Esophagus mucosa (tissue), 1 donor: ENCODE data around the gene CALU. TPM values are rescaled to one million over a fixed set of nuclear protein-coding genes. Genes with fewer than 3 reads are reported as not detected.

Experiments used
- ATAC-seq: fragments of 200-7000 bp; cut with Tn5 transposase; one replicate; pipeline ENCODE4 v1.9.1; 2020
- total RNA-seq: library from RNA; stranded (reverse); gene quantifications from one replicate; pipeline ENCODE4 v1.2.4, GENCODE V29; 2023
- donor health status: DM: yes; HTN: yes; CAD: no.

The CALU gene
- total RNA-seq, 1 donor from 2014 or later: 21.4 TPM

DNA sequence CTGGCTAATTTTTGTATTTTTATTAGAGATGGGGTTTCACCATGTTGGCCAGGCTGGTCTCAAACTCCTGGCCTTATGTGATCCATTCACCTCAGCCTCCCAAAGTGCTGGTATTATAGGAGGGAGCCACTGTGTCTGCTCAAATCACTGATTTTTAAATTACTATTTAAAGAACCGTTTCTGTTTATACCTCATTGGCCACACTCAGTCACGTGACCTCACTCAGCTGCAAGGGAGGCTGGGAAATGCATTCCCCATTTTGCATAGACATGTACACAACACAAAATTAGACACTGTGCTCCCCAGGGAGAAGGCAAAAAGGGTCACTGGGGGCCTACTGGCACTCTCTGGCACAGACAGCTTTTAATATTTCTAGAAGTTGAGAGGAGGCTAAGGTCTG lies 13.6 kb upstream of the CALU start:
- no peak for ATAC-seq

DNA sequence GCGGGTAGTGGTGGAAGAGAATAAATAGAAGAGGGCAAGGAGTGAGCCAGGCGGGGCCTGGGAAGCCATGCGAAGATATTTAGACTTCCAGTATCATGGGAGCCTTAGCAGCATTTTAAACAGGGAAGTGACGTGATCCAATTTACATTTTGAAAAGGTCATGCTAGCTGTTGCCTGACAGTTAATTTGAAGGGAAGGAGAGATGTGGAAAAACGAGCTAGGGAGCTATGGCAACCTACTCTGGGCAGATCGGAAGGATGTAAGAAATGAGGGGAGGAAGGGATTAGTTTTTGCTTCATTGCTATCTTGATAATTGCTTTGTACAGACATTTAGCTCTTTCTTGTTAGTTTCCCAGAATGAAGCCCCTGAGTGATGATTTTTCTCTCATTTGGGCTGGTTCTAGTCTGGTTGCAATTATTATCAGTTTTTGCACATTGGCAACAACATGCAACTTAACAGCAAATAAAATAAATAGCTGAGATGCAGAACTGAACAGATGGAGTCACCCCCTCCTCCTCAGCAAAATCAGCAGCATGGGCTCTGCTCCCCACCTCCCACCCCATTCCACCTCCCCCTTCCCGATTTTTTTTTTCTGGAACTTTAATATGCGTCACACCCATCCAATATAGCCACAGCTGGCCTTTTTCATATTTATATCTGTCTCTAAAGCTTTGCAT lies 13.0 kb upstream of the CALU start:
- ATAC-seq: no peak

DNA sequence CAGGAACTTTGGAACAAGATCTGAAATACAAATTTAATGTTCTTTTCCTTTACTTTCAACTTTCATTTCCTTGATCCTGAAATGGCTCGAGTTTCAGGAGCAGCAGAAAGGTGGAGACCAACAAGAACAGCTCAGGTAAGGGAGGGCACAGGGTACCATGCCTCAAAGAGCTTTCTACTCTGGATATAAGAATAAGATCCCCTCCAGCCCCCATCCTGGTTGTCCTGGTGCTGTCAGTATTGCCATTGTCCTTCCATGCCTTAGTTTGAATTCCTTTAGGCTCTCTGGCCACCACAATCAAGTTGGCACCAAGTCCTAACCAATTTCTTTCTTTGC lies 12.5 kb upstream of the CALU start:
- ATAC-seq: no peak

DNA sequence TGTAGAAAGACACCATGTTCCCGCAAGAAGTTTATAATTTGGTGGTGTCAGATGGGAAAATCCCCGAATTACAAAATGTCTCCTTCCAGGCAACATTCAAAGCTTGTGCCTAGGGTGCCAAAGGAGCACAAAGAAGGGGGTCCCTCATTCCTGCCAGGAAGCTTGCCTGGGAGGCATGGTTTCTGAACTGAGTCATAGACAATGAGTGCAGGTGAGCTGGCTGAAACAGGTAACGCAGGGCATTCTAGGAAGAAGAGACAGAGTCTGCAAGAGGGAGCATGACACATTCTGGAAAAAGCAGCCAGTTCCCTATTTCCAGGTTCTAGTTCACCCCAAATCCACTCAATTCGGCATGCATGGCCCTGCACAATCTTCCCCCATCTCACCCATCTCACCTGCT lies 11.9 kb upstream of the CALU start:
- peak; percentile 59 for ATAC-seq

DNA sequence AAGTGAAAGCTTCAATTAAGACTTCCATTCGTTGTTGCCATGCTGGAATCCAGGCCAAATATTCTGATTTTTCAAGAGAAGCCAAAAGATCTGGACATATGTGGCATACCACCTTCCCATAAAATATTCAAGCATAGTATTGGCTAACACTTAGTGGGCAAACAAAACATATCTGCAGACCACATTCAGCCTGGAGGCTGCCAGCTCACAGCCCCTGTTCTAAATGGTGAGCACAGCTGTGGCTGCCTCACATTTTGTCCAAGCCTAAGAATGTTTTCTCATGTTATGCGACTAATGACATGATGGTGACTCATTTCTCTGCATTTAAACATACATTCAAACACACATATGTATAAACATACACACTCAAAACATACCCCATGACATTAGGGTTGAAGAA lies 10.6 kb upstream of the CALU start:
- ATAC-seq: no peak

DNA sequence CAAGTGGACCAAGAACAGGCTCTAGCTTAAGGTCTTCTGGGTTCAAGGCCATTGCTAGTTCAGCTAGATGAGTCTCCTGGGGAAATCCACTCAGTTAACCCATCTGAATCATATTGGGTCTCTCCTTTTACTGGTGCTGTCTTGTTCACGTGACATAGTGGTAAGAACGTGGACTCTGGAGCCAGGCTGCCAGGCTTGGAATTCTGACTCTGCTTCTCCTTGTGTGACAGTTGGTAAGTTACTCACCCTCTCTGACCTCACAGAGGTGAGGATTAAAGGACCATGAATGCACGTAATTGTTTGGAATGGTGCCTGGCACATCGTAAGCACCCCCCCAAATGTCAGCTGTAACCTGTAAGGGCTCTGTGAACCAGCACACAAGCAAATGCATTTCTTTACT lies 9.7 kb upstream of the CALU start:
- ATAC-seq: no peak

DNA sequence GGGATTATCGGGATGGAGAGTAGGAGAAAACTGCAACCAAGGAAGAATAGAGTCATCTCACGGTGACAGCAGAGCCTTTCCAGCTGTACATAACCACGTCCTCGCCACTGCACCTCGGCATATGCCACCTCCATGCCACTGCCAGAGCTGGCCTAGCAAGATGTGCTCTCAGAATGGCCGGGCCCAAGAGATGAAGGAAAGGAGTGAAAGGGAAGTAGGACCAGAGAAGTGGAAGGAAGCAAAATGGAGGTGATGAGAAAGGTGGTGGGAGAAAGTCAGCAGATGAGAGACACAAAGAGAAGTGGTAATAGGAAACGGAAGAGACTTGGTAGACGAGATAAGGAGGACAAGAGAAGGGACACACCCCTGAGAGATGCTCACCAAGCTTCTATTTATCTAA lies 8.0 kb upstream of the CALU start:
- ATAC-seq: no peak

DNA sequence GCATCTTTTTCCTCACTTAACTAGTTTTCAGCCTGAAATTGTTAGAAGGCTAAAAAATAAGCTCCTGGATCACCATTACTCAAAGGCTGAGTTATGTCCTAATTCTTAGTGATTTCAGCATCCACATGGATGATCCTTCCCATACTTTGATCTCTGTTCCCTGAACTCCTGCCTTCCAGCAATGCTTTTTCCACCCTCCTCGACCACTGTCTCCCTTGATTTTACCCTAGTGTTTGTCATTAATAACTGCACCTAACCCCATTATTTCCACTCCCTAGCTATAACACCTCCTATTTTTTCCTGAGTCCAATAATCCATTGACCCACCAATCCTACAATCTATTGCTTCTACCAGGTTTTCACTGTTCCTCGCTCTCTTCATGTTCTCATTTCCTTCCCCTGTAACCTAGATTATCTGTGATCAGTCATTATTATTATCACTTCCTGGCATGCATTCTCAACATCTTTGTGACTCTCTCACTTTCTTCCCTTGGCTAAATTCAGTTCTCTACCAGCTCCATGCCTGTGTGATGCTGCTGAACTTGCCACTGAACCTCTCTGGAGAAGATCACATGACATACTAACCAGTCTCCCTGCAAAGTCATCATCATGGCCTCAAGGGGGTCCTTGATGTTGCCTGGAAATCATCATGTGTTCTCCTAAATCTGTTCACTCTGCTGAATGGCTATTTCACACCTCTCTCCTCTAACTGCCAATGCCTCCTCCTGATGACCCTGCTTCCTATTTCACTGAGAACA lies 6.5 kb upstream of the CALU start:
- ATAC-seq: no peak

DNA sequence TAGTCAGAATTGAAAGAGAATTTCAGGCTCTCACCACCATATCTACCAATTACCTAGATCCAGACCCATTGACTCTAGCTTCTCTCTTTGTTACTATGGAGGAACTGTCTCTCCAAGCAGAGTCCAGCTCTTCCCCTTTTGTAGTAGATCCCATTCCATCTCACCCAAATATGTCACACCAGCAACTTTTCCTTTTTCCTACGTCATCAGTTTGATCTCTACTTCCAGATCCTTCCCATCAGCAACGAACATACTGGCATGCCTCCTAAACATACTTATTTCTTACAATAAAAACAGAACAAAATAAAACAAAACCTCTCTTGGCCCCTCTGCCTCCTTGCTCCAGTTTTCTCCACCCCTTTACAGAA lies 5.9 kb upstream of the CALU start:
- no peak for ATAC-seq

DNA sequence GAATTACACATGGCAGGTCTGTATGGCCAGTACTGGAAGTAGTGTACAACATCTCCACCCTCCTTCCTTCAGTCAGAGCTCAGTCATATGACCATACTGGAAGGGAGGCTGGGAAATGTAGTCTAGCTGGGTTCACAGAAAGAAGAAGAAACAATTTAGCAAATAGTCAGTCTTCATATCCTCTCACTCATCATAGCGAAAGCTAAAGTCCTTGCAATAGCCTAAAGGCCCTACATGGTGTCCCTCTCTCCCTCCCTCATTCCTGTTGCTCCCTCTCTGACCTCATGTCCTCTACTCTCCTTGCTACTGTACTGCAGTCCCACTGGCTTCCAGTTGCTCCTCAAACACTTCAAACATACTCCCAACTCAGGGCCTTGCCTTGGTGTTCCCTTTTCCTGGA lies 4.3 kb upstream of the CALU start:
- no peak for ATAC-seq

DNA sequence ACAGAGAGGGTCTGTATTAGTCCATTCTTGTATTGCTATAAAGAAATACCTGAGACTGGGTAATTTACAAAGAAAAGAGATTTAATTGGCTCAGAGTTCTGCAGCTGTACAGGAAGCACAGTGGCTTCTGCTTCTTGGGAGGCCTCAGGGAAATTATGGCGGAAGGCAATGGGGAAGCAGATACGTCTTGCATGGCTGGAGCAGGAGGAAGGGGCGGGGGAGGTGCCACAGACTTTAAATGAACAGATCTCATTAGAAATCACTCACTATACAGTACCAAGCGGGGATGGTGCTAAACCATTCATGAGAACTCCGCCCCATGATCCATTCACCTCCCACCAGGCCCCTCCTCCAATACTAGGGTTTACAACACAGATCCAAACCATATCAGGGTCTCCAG lies 3.7 kb upstream of the CALU start:
- ATAC-seq: no peak

DNA sequence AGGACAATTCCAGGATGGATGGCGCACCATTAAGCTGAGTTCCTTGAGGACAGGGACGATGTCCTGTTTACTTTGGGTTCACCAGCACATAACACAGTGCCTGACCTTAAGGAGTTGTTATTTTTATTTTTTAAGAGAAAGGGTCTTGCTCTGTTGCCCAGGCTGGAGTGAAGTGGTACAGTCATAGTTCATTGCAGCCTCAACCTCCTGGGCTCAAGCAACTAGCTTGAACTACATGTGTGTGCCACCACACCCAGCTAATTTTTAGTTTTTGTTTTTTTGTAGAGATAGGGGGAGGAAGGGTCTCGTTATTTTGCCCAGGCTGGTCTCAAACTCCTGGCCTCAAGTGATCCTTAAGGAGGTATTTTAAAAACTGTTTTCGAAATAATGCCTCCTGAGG lies 1.7 kb upstream of the CALU start:
- ATAC-seq: no peak

DNA sequence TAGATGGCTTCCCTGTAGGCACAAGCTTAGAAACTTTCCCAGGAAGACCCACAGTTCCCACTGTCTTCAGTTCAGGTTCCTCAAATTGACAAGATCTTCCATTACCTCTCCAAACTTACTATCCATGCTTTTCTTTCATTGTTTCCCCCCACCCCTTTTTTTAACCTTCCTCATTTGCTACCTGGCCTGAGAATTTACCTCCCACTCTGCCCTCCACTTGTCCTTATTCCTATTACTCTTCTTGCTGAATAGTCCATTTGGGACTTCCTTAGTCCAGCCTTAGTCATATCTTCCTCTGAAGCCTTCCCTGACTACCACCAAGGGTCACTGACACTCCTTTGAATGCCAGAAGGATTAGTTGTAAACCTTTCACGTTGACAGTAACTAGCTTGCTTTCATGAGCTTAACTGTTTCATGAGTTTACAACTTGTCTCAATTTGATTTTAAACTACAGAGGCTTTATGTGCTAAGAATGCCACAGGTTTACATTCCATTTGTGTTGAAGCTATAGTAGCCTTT lies 1.2 kb upstream of the CALU start:
- ATAC-seq: no peak

DNA sequence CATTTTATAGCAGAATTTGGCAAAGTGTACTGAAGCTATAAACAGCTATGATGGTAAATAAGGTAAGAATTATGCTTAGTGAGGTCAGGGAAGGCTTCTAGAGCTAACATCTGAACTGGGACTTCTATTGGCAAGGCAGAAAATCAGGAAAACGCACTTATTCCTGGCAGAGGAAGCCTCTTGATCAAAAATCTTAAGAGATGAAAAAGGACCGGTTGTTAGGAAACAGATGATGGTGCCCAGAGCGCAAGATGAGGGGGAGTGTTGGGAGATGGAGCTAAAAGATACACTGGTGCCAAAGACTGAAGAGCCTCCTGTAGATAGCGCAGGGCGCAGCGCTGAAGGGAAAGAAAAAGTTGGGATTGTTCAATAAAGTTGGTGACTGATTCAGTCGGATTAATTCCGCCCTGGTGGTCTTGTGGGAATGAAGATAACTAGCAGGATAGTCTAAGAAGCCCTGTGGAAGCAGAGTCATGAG lies 550 bp upstream of the CALU start:
- ATAC-seq: peak; percentile 9

DNA sequence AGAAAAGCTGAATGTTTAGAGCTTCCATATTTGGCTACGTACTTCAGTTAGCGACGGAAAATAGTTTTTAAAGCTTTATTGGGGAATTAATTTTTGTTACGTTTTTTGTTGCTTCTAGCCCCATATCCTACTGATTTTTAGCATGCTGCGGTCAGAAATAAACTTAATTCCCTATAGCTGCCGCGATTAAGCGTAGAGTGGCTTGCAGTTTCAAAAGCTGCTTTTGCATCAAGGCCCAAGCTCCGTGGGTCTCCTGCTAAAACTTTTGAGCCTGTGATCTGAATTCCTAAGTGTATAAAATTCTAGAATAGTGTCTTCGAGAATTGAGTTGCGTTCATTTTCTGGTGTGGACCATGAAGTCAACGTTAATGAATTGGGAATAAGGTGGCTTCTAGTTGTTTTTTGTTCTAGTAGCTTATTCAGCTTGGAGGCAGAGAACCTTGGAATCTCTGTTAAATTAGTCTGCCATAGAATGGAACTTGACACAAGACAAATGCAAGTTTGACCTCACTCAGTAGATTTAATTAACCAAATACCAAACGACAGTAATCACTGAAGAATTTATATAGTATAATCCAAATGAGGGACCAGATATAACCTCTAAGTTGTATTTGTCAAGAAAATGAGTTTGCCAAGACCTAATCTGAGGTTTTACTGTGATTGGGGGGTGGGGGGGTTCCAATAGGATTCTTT lies 977 bp downstream of the CALU start:
- no peak for ATAC-seq

DNA sequence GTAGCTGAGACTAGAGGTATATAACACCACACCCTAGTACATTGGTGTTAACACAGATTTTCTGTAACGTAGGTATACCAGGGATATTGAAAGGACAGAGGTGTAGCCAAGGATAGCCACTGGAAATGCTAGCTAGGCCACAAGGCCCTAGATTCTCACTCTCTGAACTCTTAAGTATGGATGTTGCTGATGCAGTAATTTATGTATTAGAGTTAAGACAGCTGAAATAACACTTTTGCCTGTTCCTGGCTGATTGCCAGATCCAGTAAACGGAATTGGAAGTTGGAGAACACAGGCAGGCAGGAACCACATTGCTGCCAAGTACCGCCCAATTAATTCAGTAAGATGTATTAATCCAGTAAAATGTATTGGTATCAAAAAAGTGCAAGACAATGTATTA lies 1.8 kb downstream of the CALU start:
- no peak for ATAC-seq

DNA sequence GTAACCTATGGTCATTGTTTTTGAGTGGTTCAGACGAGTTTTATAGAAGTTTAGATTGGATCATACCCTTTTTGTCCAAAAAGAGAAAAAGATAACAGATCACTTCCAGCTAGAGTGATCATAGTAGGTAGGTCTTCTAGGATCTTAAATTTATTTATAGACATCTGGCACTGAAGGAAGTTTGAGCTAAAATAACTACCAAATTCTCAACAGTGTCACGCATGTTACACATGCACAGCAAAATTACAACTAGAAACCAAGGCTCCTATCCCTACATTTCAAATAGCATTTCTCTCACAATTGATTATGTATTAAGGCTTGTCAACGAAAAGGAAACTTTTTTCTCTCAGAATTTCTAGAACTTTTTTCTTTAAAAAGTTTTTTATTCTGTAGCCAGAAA lies 2.3 kb downstream of the CALU start:
- no peak for ATAC-seq

DNA sequence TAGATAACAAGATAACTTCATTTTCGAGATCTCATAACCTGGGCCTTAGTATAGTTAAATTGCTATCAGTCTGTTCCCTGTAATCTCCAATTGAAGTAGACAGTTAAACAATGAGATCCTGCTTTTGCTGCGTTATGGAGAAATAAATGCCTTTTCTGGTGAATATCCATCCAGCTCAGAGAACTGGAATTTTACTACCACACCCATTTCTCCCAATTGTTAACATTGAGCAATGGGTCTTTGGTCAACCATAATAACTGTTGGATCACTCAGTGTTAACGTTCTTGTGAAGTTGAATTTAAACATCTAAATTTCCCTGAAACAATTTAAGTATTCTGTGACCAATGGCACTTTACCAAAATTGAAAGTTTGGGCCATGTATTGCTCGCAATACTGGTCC lies 3.0 kb downstream of the CALU start:
- ATAC-seq: no peak

DNA sequence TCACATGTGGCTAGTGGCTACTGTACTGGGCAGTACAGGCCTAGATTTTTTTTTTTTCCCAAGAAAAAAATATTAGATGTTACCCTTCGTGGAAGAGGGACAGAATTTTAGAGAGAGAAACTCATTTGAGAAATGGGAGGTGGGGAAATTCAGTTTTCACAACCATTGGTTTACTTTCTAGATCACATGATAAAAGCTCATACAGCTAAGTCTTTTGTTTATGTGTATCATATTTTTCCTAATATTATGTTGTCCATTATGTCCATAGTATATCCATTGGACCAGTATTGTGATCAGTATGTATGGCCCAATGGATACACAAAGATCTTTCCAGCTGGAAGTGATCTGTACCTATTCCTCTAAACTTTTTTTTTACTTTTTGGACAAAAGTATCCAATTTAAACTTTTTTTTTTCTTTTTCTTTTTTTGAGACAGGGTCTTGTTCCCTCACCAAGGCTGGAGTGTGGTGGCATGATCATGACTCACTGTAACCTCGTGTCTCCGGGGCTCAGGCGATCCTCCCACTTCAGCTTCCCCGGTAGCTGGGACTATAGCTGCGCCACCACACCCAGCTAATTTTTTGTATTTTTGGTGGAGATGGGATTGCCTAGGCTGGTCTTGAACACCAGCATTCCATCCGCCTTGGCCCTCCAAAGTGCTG lies 4.1 kb downstream of the CALU start:
- ATAC-seq: no peak

DNA sequence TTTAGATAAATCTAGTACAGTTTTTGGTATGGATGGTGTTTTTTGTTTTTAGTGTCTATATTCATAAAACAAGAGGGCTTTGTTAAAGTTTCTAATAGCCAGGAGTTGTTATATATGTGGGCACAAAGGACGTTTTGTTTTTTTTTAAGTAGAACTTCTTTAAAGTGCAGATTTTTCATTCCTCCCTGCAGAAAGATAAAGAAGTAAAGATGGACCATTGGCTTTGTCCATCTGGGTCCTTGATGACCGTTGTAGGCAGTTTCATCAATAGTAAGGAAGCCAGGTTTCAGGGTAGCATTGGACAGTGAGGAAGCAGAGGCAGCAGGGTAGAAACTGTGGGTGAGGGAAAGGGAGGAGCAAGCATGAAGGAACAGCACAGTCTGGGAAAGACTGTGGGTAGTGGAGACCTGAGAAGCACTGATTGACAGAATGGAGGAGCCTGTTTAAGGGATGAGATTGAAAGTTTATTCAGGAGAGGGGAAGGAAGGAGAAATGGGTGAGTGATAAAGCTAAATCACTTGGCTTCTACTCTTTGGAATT lies 5.3 kb downstream of the CALU start:
- no peak for ATAC-seq

DNA sequence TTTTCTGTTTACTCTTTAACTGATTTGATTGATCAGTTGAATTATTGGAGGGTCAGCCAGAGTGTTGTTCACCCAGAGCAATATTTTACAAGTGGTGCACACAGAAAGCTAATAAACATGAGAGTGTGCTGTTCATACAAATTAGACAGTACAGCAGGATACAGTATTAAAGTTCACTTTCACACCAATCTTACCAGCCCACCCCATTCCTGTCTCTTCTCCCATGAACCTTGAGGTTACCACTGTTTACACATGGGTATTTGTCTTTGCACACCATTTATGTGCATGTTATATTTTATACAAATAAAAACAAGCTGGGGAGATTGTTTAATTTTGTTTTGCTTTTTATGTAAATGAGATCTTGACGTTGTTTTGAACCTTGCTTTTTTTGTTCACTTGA lies 6.5 kb downstream of the CALU start:
- no peak for ATAC-seq

DNA sequence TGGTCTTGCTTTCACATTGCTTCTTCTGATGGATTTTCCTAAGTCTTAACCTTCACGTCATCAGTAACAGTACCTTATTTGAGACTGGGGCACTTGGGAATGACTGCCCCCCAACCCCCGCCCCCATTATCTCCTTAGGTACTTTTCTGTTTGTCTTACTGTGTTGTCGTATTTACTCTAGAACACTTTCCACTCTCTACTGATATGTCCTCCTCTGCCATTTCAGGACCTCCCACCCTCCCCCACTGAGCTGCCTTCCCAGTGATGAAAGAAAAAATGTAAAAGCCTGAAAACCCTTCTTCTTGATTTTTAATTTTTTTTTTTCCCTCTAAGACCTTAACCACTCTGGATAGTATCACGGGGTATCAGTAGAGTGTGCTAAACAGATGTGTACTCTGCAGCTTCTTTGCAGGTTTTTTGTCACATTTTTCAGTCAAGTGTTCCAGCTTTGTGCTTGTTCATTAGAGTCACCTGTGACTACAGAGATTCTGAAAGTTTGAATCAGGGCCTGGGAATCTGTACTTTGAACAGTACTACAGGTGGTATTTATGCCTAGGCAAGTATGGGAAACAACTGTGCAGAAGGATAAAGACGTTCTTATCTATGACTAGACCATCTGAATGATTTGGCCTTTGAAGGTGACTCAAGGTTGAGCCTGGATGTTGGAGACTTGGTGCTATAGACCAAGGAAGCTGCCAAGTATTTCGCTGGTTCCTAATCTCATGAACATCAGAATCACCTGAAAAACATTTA lies 8.3 kb downstream of the CALU start:
- no peak for ATAC-seq
